Thymus (tissue), 11 donors: Measurements from ENCODE around the gene DPF3. TPM values are rescaled to one million over a fixed set of nuclear protein-coding genes. Genes with fewer than 3 reads are reported as not detected.

Experiments
- DNase-seq, 9 donors: peaks; one replicate each; pipeline ENCODE4 v3.0.0-alpha.2; 2013; ENCODE audit warnings: low spot score in 9 of 9, low read depth in 6 of 9, missing footprints in 1 of 9
- H3K27ac ChIP-seq, 2 donors: one replicate each; pipeline ENCODE4 v1.5.1; 2013; ENCODE audit warnings: control low read depth in 1 of 2, low read depth in 1 of 2, low read length in 1 of 2, mild to moderate bottlenecking in 1 of 2, moderate library complexity in 1 of 2
- H3K27me3 ChIP-seq, 2 donors: one replicate each; pipeline ENCODE4 v1.5.1; 2013; ENCODE audit warnings: low read length in 1 of 2; ENCODE audit not compliant: control insufficient read depth in 2 of 2, insufficient read depth in 1 of 2
- H3K36me3 ChIP-seq, 2 donors: one replicate each; pipeline ENCODE4 v1.5.1; 2013; ENCODE audit warnings: low read length in 1 of 2, mild to moderate bottlenecking in 1 of 2, moderate library complexity in 1 of 2; ENCODE audit not compliant: control insufficient read depth in 2 of 2, insufficient read depth in 2 of 2
- H3K4me1 ChIP-seq, 2 donors: one replicate each; pipeline ENCODE4 v1.5.1; 2013; ENCODE audit warnings: low read length in 2 of 2; ENCODE audit not compliant: control insufficient read depth in 2 of 2, insufficient read depth in 2 of 2
- H3K4me3 ChIP-seq, 2 donors: one replicate each; pipeline ENCODE4 v1.5.1; 2013; ENCODE audit warnings: low read length in 2 of 2, control low read depth in 1 of 2, mild to moderate bottlenecking in 1 of 2
- H3K9me3 ChIP-seq, 2 donors: one replicate each; pipeline ENCODE4 v1.5.1; 2013; ENCODE audit warnings: low read length in 1 of 2, mild to moderate bottlenecking in 1 of 2; ENCODE audit not compliant: control insufficient read depth in 2 of 2, insufficient read depth in 1 of 2
- WGBS: extraction: QIAGEN DNeasy Blood & Tissue Kit; methylation state at CpG from one replicate; pipeline ENCODE4 v1.1.7; 2013; 5-methylcytosine and 5-hydroxymethylcytosine counted together
- polyA plus RNA-seq: library from polyadenylated mRNA; stranded (reverse); fragments of 200-250 nt; gene quantifications from one replicate; pipeline ENCODE4 v1.2.3, GENCODE V29; 2013
- total RNA-seq: library from RNA; stranded (reverse); fragments of 120-200 nt; gene quantifications from one replicate; pipeline ENCODE4 v1.2.4, GENCODE V29; 2013
- donor health status: healthy.

The DPF3 gene
- total and polyA plus RNA-seq, 2 donors = 0.46 to 1.6 TPM

DNA sequence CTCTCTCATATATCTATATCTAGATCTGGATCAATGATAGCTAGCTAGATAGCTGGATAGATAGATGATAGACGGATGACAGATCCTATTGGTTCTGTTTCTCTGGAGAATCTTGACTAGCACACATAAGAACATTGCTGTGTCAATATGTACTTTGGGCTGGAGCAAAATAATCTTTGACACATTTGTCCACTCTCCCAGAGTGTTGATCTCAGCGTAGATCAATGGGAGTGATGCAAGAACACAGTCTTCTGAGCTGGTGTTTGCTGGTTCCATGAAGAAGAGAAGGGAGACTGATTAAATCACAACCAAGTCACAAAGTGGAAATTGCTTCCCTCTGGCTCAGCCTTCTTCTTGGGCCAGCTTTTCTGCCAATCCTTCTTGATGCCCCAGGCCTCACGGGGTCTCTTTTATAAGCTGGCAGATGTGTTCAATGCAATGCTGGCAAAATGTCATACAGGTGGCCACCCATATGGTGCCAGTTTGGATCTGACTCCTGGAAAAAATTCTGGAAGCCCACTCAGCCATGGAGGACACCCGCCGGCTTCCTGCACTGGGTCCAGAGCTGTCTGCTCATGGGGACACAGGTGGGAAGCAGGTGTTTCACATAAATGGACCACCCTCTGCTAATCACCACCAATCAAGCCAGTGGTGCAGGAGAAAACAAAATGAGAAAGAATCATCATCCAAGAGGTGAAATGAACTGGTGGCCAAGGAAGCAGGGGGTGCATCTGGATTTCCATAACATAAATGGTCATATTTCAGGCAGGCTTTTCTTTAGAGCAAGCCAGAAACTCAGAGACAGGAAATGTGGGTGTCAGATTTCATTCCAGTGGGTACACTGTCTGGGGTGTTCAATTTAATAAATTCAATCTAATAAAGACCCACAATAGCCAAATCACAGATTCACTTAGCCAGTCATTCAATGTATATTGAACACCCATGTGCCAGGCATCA lies 310.3 kb downstream of the DPF3 start:
- H3K9me3 ChIP-seq = no peaks in the 10 kb centered on the region
- DNase-seq = no peak
- H3K27me3 ChIP-seq = no peaks in the 10 kb centered on the region

DNA sequence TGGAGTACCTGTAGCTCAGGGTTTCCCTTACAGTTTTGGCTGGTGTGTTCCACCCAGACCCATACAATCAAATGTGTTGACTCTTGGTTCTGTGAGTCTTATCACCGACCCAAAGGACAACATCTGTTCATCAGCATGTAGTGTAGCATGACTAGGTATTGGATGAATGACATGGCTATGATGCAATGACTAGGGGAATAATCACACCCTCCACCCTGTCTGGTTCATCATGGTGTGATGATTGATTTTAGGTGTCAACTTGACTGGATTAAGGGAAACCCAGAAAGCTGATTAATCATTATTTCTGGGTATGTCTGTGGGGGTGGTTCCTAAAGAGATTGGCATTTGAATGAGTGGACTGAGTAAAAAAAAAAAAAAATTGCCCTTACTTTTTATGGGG lies 311.3 kb downstream of the DPF3 start:
- H3K27me3 ChIP-seq = no peaks in the 10 kb centered on the region
- DNase-seq = no peak
- no peaks in the 10 kb centered on the region for H3K4me1 ChIP-seq
- H3K9me3 ChIP-seq = no peaks in the 10 kb centered on the region
- 95% methylated on average over 1 of the region's 1 CpG for WGBS
- H3K27ac ChIP-seq = no peak overlapping the region
- H3K36me3 ChIP-seq = no peaks in the 10 kb centered on the region
- H3K4me3 ChIP-seq = no peak overlapping the region

More for the DNA sequence above, 310.3 kb downstream of the DPF3 start:
- Histone ChIP-seq H3K4me1 (no peaks in the 10 kb centered on the region), H3K4me3 (no peak overlapping the region), H3K36me3 (no peaks in the 10 kb centered on the region), H3K27ac (no peak overlapping the region)
- WGBS = over 99% methylated on average over 5 of the region's 5 CpGs

- Histone ChIP-seq H3K27ac (no peak overlapping the region), H3K4me3 (no peak overlapping the region), H3K4me1 (no peaks in the 10 kb centered on the region), H3K27me3 (no peaks in the 10 kb centered on the region), H3K36me3 (no peaks in the 10 kb centered on the region), H3K9me3 (no peaks in the 10 kb centered on the region)
- no peak for DNase-seq
- WGBS = 93% methylated on average over 5 of the region's 5 CpGs
Observed at GRCh38 chr14:72578514-72578913, 315.4 kb downstream of the DPF3 start.

DNA sequence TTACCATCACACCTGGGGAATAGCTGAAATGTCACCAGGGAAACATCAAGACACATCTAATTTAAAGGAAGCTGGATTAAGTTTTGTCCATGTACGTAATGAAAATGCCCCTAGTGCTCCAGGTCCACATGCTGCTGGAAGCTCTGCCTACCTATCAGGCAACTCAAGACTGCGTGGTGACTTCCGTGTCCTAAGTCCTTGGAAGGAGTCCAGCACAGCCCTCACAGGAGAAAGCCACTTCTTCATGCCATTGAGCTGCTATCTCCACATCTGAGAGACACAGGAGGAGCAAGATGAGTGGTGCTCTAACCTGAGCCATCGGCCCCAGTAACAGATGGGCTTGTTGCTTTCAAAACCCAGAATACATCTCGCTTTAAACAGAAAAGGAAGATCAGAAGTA lies 316.4 kb downstream of the DPF3 start:
- DNase-seq = no peak
- Histone ChIP-seq H3K27me3 (no peaks in the 10 kb centered on the region), H3K4me1 (no peaks in the 10 kb centered on the region), H3K27ac (no peak overlapping the region), H3K36me3 (no peaks in the 10 kb centered on the region), H3K9me3 (no peaks in the 10 kb centered on the region), H3K4me3 (no peak overlapping the region)
- 79% methylated on average over 5 of the region's 5 CpGs for WGBS

DNA sequence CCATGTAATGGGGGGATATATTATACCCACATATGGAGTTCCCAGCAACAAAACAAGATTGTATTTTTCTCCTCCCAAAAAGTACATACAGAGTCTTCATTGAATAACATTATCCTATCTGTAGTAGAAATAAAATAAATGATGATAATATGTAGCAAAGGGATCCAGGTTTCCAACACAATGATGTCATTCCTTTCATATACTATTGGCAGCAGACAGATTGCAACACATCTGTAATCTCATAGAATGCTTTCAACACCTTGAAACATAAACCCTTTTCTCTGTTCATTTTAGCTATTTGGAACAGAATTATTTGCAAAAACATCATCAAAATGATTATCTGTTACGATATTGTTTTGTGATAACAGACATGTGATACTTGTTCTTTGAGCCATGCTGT lies 317.6 kb downstream of the DPF3 start:
- WGBS = 95% methylated on average over 1 of the region's 1 CpG
- Histone ChIP-seq H3K9me3 (no peaks in the 10 kb centered on the region), H3K4me1 (no peaks in the 10 kb centered on the region), H3K36me3 (no peaks in the 10 kb centered on the region), H3K4me3 (no peak overlapping the region), H3K27me3 (no peaks in the 10 kb centered on the region), H3K27ac (no peak overlapping the region)
- no peak for DNase-seq

- no peak overlapping the region for H3K4me3 ChIP-seq
- H3K36me3 ChIP-seq = no peaks in the 10 kb centered on the region
- no peaks in the 10 kb centered on the region for H3K4me1 ChIP-seq
- H3K27me3 ChIP-seq = no peaks in the 10 kb centered on the region
- DNase-seq = no peak
- 100% methylated on average over 1 of the region's 1 CpG for WGBS
- no peak overlapping the region for H3K27ac ChIP-seq
- no peaks in the 10 kb centered on the region for H3K9me3 ChIP-seq
Observed at GRCh38 chr14:72574715-72575114, 319.2 kb downstream of the DPF3 start.

GRCh38 chr14:72573725-72574417 lies 320.0 kb downstream of the DPF3 start:
- Histone ChIP-seq H3K4me3 (no peak overlapping the region), H3K9me3 (no peaks in the 10 kb centered on the region), H3K27me3 (no peaks in the 10 kb centered on the region), H3K27ac (no peak overlapping the region), H3K36me3 (no peaks in the 10 kb centered on the region), H3K4me1 (no peaks in the 10 kb centered on the region)
- DNase-seq = no peak
- 93% methylated on average over 9 of the region's 9 CpGs for WGBS
